HG03139 (cell line): Measurements from ENCODE around the gene ZNF438.

Experiments used
- ATAC-seq: cut with Tn5 transposase; IDR thresholded peaks from one replicate; pipeline ENCODE4 v1.9.1; 2021; ENCODE audit not compliant: unreplicated experiment

The ZNF438 gene

DNA sequence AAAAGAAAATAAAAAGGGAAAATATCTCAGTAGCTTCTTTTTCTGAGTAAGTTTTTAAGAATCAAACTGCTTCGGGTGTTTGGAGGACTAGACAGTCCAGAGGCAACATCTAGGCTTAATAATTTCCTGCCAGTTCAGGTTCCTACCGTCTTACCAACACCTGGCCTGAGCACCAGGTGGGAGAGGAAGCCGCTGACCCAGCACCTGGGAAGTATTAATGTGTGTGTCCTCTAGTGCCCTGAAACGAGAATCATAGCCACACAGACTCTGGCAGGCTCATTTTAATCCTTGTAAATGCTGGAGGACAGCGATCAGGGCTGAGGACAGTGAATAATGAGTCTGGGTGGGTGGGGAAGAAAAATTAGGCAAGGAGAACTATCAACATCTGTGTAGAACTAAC lies 137.4 kb downstream of the ZNF438 start:
- no peak for ATAC-seq

DNA sequence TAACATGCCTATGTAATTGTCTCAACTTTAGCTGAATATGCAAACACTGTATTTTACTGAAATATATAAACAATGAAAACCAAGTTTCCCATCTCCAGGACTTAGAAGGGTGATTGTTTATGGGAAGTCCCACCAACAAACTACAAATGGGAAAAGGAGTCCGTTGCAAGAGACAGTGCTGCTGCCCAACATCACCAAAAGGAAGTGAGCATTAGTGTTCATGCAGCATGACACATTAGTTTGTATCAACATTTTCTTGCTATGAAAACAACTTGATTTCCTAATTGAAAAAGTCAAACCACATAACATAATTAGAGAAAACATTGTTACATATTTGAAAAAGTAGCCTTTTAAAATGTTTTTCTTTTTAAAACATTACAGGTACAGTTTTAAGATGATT lies 138.5 kb downstream of the ZNF438 start:
- no peak for ATAC-seq

DNA sequence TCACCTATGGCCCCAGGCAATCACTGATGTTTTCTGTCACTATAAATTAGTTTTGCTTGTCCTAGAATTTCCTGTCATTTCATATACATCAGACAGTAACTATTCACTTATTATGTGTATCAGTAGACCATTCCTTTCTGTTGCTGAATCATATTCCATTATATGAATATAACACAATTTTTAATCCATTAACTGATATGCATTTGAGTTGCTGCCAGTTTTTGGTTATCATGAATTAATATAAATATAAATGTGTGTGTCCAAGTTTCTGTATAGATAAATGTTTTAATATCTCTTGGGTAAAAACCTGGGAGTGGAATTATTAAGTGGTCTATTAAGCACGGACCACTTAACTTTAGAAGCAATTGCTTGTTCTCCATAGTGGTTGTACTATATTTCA lies 143.8 kb downstream of the ZNF438 start:
- ATAC-seq, result no peak

DNA sequence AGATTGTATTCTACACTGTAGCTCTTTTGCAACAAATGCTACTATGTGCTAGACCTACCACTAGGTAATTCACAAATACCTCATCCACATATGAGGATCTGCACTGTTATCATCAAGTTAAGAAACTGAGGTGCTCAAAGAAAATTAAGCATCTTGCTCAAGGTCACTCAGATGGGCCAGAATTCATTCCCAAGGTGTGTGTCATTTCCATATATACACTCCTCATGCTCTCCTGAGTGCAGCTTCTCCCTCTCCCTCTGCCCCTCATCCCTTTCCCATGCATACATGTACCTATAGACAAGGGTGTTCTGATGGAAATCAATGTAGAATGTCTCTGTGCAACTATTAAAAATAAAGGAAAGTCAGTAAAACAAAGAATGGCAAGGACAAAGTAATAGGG lies 146.2 kb downstream of the ZNF438 start:
- no peak for ATAC-seq

DNA sequence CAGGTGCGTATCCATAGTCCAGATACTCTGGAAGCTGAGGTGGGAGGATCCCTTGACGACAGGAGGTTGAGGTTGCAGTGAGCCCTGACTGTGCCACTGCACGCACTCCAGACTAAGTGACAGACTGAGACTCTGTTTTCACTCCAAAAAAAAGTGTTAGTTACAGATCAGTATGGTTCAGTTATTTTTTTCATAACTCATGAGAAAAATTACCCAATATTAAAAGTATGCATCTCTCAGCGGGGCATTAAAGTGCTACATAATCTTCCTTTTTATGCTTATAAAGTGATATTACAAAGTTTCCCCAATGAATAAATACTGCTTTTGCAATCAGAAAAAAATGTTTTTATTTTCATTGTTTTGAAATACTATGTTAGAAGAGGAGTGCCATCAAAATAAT lies 147.9 kb downstream of the ZNF438 start:
- no peak for ATAC-seq

DNA sequence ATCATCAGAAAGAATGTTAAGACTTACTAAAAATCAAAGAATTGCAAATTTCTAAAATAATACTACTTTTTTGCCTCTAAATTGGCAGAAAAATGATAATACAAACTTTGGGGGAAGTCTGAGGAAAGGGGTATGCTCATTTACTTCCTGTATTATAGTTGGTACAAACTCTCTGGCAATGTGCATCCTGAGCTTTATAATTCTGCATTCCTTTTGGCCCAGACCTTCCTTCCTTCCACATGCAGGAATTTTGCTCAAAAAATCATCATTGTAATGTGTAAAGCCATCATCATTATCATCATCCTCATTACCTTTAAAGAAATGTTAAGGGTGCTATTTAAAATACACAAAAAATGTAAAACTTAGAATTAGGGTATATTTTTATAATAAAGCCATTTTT lies 148.5 kb downstream of the ZNF438 start:
- ATAC-seq, result no peak

DNA sequence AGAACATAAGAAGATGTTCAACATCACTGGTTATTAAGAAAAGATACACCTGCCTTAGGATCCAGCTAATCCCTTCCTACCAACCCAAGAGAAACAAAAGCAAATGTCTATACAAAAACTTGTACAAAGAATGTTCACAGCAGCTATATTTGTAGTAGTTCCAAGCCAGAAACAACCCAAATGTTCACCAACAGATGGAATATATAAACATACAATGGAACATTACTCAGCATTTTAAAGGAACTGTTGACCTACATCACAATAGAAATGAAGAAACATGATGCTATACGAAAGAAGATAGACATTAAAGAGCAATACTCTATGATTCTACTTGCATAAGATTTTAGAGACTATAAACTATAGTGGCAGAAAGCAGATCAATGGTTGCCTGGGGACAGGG lies 149.4 kb downstream of the ZNF438 start:
- no peak for ATAC-seq

DNA sequence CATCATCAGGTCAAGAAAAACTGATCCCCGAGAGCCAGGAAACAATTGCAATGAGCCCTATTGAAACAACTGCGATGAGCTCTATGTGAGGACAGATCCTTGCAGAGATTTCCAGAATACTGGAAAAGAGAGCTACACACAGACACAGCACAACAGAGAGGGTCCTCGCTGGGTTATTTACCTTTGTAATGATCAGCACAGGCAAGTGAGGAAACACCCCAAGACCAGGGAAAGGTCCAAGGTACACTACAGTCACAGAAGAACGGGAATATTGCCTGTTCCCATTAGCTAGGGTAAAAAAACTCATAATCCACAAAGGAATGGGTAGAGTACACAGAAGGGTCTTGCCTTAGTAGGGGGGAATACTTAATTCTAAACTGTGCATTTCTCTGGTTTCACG lies 152.7 kb downstream of the ZNF438 start:
- no peak for ATAC-seq

DNA sequence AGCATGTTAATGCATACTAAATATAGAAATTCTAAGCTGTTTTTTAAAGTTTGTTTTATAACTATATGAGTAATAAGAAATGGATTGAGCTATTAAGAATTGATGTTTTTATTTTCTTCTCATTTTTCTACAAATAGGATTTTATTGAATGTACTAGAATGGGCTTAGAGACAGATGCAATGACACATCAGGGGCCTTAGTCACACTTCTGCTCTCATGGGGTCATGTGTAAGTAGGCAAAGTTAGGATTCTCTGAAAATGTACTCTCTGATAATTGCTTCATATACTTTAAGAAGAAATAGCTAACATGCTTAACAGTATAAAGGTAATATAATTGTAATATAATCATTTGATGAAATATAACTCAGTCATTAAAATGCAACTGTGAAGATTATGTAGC lies 154.6 kb downstream of the ZNF438 start:
- ATAC-seq, result no peak

DNA sequence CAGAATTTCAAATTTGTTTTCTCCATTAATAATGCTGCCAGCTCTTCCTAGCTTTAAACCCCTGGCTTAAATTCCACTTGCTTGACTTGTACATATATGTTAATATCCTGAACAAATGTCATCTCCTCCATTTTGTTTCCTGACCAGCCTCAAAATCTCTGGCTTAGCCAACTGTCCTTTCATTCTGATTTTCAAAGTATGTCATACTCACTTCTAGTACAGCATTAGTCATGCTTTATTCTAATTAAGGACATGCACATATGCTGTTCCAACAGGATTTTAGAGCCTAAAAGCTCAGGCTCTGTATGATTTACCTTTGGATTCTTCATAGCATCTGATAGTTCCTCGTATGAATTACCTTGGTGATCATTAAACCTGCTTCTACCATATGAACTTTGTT lies 158.3 kb downstream of the ZNF438 start:
- ATAC-seq, result no peak

DNA sequence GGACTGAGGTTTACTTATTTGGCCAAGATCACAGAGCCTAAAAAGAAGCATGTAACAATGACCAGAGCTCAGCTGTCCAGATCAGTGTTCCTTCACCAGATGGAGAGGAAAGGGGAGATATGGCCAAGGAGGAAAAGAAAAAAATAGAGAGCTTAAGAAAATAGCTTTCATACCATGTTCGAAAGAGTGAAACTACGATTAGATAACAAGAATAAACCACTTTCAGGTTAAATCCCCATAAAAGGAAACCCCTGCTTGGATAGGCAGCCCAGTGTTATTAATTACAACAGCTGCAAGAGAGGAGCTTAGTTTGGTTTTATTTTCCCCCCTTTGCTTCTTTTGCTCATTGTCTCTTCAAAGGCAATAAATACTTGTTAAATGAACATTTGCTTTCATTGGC lies 160.8 kb downstream of the ZNF438 start:
- no peak for ATAC-seq

DNA sequence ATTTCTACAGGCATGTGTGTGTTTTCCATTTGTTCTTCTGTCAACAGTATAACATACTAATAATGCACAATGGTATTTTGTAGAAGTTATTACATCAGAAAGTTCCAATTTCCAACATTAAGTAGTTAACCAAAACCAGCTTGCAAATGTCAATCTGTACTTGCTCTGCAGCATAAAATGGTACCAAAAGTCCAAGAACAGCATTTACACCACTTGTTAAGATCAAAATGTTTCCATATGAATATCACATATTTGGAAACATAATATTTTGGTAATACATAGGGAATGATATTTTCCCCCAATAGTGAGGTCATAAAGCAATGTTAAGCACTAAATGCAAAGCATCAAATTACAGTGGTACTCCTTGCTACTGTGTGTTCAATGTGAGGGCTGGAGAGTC lies 162.1 kb downstream of the ZNF438 start:
- ATAC-seq, result no peak

DNA sequence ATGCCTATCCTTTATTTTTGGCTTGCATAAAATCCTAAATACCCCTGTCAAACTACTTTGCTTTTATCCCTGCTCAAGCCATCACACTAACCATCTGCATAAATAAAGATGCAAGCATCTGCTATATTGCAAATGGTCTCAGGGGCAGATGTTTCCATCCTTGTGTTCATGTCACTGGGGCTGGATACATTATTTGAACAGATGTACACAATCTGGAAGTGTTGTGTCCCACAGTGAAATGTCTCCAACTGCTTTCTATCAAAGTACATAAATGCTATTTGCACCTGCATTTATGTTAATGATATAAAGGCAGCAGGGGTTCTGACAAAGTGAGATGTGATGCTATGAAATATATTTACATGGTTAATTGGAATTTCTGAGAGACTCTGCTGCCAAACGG lies 163.1 kb downstream of the ZNF438 start:
- no peak for ATAC-seq

DNA sequence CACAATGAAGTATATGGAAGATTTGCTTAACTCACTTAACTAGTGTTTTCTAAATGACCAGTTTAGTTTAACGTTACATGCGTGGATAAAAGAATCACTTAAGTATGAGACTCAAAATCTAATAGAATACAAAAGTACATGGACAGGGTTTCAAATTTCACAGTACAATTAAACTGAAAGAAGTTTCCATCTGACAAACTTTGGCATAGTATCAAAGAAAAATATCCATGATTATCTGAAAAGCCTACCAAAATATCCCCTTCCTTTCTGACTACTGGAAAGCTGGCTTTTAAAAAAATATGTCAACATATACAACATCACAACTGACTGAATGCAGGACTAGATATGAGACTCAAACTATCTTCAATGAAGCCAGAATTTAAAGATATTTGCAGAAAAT lies 164.8 kb downstream of the ZNF438 start:
- ATAC-seq, result no peak

DNA sequence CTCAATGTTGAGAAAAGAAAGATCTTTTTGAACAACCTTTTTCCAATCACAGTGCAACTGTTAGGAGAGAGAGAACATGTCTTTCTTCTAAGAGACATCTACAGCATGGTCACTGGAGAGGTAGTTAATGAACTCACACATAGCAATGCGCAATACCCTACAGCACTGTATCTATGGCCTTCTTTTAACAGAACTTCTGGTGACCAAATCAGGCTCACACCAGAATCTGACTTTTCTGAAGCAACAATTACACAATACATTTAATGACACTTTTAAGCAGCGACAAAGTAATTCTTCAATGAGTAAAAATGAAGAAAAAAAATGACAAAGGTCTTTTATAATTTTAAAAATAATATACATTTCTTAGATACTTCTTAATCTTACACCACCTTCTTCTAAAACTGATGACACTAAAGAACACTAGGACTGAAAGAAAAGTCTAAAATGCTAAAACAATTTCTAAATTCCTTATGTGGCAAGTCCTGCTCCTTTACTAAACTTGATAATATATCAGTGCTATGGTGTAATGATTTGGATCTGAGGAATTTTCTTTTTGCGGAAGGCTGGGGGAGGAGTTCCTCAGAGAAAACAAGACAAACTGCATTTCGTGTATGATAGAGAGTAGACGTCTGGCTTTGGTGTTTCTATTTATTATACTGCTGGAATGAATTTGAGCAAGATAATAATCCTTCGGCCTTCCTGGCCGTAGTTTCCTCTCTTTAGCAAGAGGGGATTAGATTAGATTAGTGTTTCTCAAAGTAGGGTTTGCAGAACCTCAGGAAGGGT lies 166.3 kb downstream of the ZNF438 start:
- ATAC-seq, result no peak

DNA sequence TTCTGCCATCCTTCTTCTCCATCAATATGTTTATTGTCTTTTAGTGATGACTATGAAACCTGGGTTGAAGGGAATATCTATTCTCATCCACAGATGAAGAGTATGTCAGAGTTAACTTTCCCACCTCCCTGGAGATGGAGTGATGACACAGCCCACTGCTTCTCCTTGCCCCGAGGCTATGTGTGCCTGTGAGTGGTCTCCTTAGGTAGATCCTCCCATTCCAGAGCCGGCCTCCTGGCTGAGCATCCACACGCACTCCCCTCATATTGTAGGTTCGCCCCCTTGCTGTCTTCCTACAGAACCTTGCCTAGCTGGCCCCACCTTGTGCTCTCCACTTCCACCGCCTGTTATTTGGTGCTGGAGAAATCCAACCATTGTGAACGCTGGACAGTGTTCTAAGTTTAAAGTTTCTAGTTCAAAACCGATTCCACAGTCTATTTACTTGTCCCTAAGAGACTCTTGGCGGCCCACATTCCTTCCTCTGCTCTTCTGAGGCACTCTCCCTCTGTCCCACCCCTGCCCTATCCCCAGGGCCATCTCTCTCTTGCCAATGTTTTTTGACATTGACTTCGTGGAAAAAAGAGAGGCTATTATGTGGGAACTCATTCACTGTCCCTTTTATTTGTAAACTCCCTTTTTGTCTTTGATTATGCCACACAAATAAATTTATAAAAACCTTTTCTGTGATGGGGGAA lies 168.0 kb downstream of the ZNF438 start:
- no peak for ATAC-seq

DNA sequence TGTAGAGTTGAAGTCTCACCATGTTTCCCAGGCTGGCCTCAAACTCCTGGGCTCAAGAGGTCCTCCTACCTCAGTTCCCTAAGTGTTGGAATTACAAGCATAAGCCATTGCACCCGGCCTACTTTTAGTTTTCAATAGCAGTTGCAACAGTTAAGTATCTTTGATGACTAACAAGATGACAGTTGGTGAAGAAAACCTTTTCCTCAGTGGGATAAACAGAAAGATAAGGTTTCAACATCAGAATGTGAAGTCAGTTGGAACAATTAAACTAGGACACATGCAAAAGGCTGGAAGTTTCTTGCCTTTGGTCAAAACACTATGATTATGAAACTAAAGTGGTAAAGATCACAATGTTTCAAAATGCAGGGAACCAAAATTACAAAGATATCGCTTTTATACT lies 169.2 kb downstream of the ZNF438 start:
- ATAC-seq, result no peak

DNA sequence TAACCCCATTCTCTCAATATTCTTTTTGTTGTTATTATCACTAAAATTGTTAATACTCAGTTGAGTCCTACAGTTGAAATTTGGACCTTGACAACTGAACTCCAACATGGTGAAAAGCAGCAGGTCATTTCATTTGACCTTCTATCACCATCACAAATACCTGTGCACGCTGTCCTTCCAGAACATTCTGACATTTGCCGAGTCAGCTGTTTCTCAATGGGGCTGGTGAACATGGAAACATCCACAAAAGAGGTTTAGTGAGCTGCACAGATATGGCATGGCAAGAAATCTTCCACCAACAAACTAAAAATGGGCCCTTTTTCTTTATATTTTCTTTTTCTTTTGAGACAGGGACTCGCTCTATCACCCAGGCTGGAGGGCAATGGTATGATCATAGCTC lies 169.7 kb downstream of the ZNF438 start:
- ATAC-seq, result no peak

DNA sequence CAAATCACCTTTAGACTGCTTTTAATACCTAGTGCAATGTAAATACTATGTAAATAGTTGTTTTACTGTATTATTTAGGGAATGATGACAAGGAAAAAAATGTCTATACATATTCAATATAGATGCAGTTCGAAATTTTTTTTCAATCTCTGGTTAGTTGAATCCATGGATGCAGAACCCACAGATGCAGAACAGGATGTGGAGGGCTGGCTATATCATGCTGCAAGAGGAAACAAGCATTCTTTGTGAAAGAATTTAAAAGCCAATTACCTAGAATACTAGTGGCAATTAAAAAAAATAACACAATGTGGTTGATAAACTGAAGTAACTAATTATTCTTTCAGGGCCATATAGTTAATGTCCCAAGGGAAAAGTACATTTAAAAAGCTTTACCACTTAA lies 170.4 kb downstream of the ZNF438 start:
- ATAC-seq, result no peak

DNA sequence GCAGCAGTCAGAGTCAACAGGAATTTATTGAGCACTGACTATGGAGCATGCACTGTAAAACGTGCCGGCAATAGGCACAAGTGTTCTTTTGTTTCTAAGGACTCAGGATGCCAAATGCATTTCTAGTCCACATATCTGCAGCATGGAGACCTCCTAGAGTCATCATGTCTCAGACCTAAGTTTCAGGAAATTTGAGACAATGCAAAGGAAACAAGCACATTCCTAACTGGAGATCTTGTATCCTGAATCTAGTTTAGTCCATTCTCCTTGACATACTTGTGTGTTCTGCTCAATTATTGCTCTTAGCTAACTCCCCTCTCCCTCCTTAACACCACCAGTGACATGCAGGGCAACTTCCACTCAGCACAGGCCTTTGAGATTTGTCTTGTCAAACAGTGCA lies 173.2 kb downstream of the ZNF438 start:
- no peak for ATAC-seq

DNA sequence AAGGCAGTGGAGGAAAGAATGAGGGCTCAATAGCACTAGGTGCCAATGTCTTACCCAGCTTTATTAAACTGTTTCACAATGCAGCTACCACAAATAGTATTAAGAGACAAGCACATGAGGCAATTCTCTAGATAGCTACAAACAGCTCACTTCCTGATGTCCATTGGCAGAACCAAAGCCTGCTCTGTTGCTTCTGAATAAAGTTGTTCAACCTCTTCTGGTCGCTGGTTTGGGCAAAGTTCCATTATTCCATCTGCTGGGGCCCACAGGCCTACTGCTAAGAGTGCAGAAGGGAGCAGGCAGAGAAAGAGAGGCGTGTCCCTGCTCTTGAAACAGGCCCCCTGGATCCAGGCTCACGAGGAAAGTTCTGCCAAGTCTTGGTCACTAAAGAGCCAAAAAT lies 173.9 kb downstream of the ZNF438 start:
- no peak for ATAC-seq

DNA sequence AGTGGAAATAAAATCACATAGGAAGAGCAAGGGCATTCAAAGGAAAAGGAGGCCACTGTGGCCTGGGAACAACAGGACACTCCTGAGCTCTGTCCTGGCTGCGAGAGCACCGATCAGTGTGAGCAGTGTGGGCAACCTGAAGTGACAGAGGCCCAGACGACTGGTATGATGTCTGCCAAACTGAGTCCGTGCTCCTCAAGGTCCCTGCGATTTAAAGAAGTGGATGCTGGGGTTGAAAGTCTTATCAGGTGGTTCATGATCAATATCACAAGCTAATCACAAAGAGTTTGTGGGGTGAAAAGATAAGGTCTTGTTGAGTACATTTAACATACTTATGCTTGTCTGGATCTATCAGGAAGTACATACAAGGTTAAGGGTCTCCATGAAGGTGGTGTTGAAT lies 176.5 kb downstream of the ZNF438 start:
- no peak for ATAC-seq

DNA sequence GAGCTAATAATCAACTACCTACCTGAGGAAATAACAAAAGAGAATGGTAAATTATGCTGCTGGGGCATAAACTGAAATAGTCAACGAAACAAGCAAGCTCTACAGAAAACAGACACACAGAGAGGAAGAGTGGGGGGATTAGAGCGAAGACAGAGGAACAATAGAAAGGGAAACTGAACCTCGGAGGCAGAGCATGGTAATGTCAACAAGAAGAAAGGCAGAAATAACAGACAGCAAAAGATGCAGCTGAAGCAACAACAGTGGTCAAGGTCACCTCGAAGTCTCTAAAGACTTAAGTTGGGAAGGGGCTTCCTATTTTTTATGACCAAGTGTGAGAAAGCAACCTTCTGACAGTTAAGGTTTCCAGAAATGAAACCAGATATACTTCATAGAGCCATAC lies 177.0 kb downstream of the ZNF438 start:
- no peak for ATAC-seq
